GM23338 (cell line): ENCODE data around the gene NFE2L1.

ENCODE experiments used
- EZH2 ChIP-seq: fragments of 200-600 bp; sonication (generic); IDR thresholded peaks from one replicate; pipeline ENCODE4 v1.8.0; 2017; ENCODE audit warnings: antibody characterized with exemption, mild to moderate bottlenecking, low read depth; ENCODE audit not compliant: unreplicated experiment
- EZH2phosphoT487 ChIP-seq: fragments of 200-600 bp; sonication (generic); IDR thresholded peaks from one replicate; pipeline ENCODE4 v1.8.1; 2018; ENCODE audit warnings: antibody characterized with exemption; ENCODE audit not compliant: unreplicated experiment
- JUNB ChIP-seq: IDR thresholded peaks from one replicate; pipeline ENCODE4 v1.6.1; 2016; ENCODE audit warnings: antibody characterized with exemption; ENCODE audit not compliant: unreplicated experiment
- POLR2AphosphoS5 ChIP-seq: IDR thresholded peaks from 2 replicates; pipeline ENCODE4 v1.6.1; 2016; ENCODE audit warnings: antibody characterized with exemption, low read depth
- ZNF114 ChIP-seq: fragments of 250-450 bp; sonication (Bioruptor Pico); IDR thresholded peaks from 2 replicates; pipeline ENCODE4 v1.5.0; 2020; ENCODE audit warnings: mild to moderate bottlenecking, moderate library complexity
- TF ChIP-seq, protein P1 (sequence below), 2 experiments: fragments of 200-600 bp in 1 of 2; sonication (generic) in 1 of 2; conservative IDR thresholded peaks; 2 replicates each; pipeline versions ENCODE4 v1.5.1 to v1.6.1; 2016 to 2017; ENCODE audit warnings: antibody characterized with exemption in 2 of 2, low read depth in 2 of 2, mild to moderate bottlenecking in 2 of 2, moderate library complexity in 1 of 2
- TF ChIP-seq, protein P2 (sequence below): IDR thresholded peaks from one replicate; pipeline ENCODE4 v1.6.1; 2018; ENCODE audit warnings: antibody characterized with exemption; ENCODE audit not compliant: unreplicated experiment

DNA sequence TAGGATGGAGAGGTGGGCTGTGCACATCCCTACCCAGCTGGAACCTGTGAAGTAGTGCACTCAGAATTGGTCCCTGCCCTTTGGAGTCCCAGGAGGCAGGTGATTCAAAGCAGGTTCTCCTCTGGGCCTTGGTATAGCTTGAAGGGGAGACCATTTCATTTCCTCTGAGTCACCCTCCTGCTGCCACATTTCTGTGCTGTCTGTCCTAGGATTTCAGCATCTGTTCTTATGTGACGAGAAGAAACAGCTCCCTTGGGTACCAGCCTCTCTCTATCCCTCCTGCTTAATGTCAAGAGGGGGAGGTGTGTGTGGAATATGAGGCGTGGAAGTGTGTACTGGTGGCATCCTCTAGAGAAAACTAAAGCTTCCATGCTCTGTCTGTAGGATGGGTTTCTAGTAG is 5.0 kb upstream of the NFE2L1 start:
- TF ChIP-seq ZNF114 (CRISPR knock-in tag) (no peak), EZH2 (no peak), JUNB (no peak), POLR2AphosphoS5 (no peak), EZH2phosphoT487 (no peak)
- TF ChIP-seq, protein P1, sequence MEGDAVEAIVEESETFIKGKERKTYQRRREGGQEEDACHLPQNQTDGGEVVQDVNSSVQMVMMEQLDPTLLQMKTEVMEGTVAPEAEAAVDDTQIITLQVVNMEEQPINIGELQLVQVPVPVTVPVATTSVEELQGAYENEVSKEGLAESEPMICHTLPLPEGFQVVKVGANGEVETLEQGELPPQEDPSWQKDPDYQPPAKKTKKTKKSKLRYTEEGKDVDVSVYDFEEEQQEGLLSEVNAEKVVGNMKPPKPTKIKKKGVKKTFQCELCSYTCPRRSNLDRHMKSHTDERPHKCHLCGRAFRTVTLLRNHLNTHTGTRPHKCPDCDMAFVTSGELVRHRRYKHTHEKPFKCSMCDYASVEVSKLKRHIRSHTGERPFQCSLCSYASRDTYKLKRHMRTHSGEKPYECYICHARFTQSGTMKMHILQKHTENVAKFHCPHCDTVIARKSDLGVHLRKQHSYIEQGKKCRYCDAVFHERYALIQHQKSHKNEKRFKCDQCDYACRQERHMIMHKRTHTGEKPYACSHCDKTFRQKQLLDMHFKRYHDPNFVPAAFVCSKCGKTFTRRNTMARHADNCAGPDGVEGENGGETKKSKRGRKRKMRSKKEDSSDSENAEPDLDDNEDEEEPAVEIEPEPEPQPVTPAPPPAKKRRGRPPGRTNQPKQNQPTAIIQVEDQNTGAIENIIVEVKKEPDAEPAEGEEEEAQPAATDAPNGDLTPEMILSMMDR (conservative IDR thresholded peaks at IDR 0.05; ENCODE audit: low read depth in 2 of 2): no peak
- TF ChIP-seq, protein P2, sequence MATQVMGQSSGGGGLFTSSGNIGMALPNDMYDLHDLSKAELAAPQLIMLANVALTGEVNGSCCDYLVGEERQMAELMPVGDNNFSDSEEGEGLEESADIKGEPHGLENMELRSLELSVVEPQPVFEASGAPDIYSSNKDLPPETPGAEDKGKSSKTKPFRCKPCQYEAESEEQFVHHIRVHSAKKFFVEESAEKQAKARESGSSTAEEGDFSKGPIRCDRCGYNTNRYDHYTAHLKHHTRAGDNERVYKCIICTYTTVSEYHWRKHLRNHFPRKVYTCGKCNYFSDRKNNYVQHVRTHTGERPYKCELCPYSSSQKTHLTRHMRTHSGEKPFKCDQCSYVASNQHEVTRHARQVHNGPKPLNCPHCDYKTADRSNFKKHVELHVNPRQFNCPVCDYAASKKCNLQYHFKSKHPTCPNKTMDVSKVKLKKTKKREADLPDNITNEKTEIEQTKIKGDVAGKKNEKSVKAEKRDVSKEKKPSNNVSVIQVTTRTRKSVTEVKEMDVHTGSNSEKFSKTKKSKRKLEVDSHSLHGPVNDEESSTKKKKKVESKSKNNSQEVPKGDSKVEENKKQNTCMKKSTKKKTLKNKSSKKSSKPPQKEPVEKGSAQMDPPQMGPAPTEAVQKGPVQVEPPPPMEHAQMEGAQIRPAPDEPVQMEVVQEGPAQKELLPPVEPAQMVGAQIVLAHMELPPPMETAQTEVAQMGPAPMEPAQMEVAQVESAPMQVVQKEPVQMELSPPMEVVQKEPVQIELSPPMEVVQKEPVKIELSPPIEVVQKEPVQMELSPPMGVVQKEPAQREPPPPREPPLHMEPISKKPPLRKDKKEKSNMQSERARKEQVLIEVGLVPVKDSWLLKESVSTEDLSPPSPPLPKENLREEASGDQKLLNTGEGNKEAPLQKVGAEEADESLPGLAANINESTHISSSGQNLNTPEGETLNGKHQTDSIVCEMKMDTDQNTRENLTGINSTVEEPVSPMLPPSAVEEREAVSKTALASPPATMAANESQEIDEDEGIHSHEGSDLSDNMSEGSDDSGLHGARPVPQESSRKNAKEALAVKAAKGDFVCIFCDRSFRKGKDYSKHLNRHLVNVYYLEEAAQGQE: no peak
